SU-DHL-6 (cell line): ENCODE measurements around the gene DOCK11.
"Not testable (repeated sequence)": the region's sequence is repeated elsewhere in the genome, so short reads cannot be mapped to it uniquely, and the experiment has no call there.

Source experiments
- H2AFZ ChIP-seq: fragments of 200-600 bp; sonication (generic); 2 replicates; pipeline ENCODE4 v1.6.1; 2014; ENCODE audit warnings: low read depth, mild to moderate bottlenecking, moderate library complexity, mixed read lengths, antibody characterized with exemption, low read length; ENCODE audit not compliant: severe bottlenecking
- H3F3A ChIP-seq: fragments of 200-600 bp; shearing (Covaris generic); 2 replicates; pipeline ENCODE4 v1.6.0; 2016; ENCODE audit warnings: antibody characterized with exemption, mild to moderate bottlenecking; ENCODE audit not compliant: insufficient read depth
- H3K27ac ChIP-seq: fragments of 200-600 bp; sonication (generic); 2 replicates; pipeline ENCODE4 v1.5.1; 2016; ENCODE audit warnings: low read depth, mild to moderate bottlenecking, low read length, moderate library complexity, mixed read lengths
- H3K27me3 ChIP-seq: fragments of 200-600 bp; sonication (generic), shearing (Covaris generic); 2 replicates; pipeline ENCODE4 v1.6.0; 2014; ENCODE audit warnings: mild to moderate bottlenecking, low read length
- H3K36me3 ChIP-seq: fragments of 200-600 bp; sonication (generic); 2 replicates; pipeline ENCODE4 v1.6.1; 2014; ENCODE audit warnings: mild to moderate bottlenecking, low read length, mixed read lengths
- H3K4me2 ChIP-seq: fragments of 300-600, 200-600 bp; shearing (Covaris generic), sonication (generic); 2 replicates; pipeline ENCODE4 v1.6.0; 2014; ENCODE audit warnings: low read length, low read depth, mild to moderate bottlenecking; ENCODE audit not compliant: poor library complexity, severe bottlenecking
- H3K4me3 ChIP-seq: fragments of 200-600 bp; sonication (generic); 2 replicates; pipeline ENCODE4 v1.5.1; 2014; ENCODE audit warnings: antibody characterized with exemption, low read length, mild to moderate bottlenecking, mixed read lengths; ENCODE audit not compliant: insufficient read depth, poor library complexity, severe bottlenecking
- H3K79me2 ChIP-seq: fragments of 200-600 bp; sonication (generic); 2 replicates; pipeline ENCODE4 v1.6.1; 2014; ENCODE audit warnings: mild to moderate bottlenecking, low read length, moderate library complexity; ENCODE audit not compliant: insufficient read depth
- H3K9ac ChIP-seq: fragments of 200-600 bp; sonication (generic); 2 replicates; pipeline ENCODE4 v1.7.0; 2014; ENCODE audit warnings: mild to moderate bottlenecking, low read length
- H3K9me2 ChIP-seq: fragments of 200-600 bp; sonication (generic); replicated peaks from 2 replicates; pipeline ENCODE4 v1.6.1; 2014; ENCODE audit warnings: low read length; ENCODE audit not compliant: insufficient read depth
- H3K9me3 ChIP-seq: fragments of 200-600 bp; sonication (generic); 2 replicates; pipeline ENCODE4 v1.6.1; 2014; ENCODE audit warnings: low read length, mixed read lengths; ENCODE audit not compliant: insufficient read depth
- H4K20me1 ChIP-seq: fragments of 200-600 bp; sonication (generic); 2 replicates; pipeline ENCODE4 v1.6.1; 2014; ENCODE audit warnings: low read depth, mild to moderate bottlenecking, antibody characterized with exemption, low read length, moderate library complexity, mixed read lengths
- CTCF ChIP-seq: fragments of 200-600 bp; sonication (generic); IDR thresholded peaks from one replicate; pipeline ENCODE4 v1.5.1; 2017; ENCODE audit warnings: antibody characterized with exemption, mild to moderate bottlenecking, low read length, moderate library complexity; ENCODE audit not compliant: insufficient read depth, poor library complexity, severe bottlenecking
- EZH2phosphoT487 ChIP-seq: fragments of 200-600 bp; sonication (generic), shearing (Covaris generic); conservative IDR thresholded peaks from 2 replicates; pipeline ENCODE4 v1.6.1; 2018; ENCODE audit warnings: mild to moderate bottlenecking, antibody characterized with exemption, low read length, moderate library complexity, mixed read lengths

Gene DOCK11

GRCh38 chrX:118574666-118575065 is 79.1 kb downstream of the DOCK11 start:
- no peak for TF ChIP-seq EZH2phosphoT487
- TF ChIP-seq CTCF, result no peak
- no peak overlapping the region for H3K27ac ChIP-seq
- no peaks in the 10 kb centered on the region for H3K9me2 ChIP-seq
- no peak overlapping the region for H3K4me3 ChIP-seq
- H3K4me2 ChIP-seq, result no peak overlapping the region
- no peak overlapping the region for H3K9ac ChIP-seq
- H4K20me1 ChIP-seq, result no peaks in the 10 kb centered on the region
- H3K27me3 ChIP-seq, result no peaks in the 10 kb centered on the region
- H3F3A ChIP-seq, result no peaks in the 10 kb centered on the region
- H3K9me3 ChIP-seq, result no peaks in the 10 kb centered on the region
- H3K36me3 ChIP-seq, result no peaks in the 10 kb centered on the region
- no peaks in the 10 kb centered on the region for H3K79me2 ChIP-seq
- no peak overlapping the region for H2AFZ ChIP-seq

- no peaks in the 10 kb centered on the region for H3K9me2 ChIP-seq
- TF ChIP-seq CTCF (no peak), EZH2phosphoT487 (no peak)
- H3K27ac ChIP-seq, result no peak overlapping the region
- H3F3A ChIP-seq, result no peaks in the 10 kb centered on the region
- no peaks in the 10 kb centered on the region for H3K79me2 ChIP-seq
- no peak overlapping the region for H3K9ac ChIP-seq
- no peak overlapping the region for H3K4me2 ChIP-seq
- no peaks in the 10 kb centered on the region for H3K9me3 ChIP-seq
- no peaks in the 10 kb centered on the region for H4K20me1 ChIP-seq
- no peak overlapping the region for H2AFZ ChIP-seq
- no peaks in the 10 kb centered on the region for H3K36me3 ChIP-seq
- no peaks in the 10 kb centered on the region for H3K27me3 ChIP-seq
- no peak overlapping the region for H3K4me3 ChIP-seq
Measured at GRCh38 chrX:118577041-118577440, 81.4 kb downstream of the DOCK11 start.

- no peak overlapping the region for H3K9ac ChIP-seq
- no peak overlapping the region for H3K27ac ChIP-seq
- H2AFZ ChIP-seq, result no peak overlapping the region
- H3K9me3 ChIP-seq, result no peaks in the 10 kb centered on the region
- TF ChIP-seq CTCF (no peak), EZH2phosphoT487 (no peak)
- no peaks in the 10 kb centered on the region for H3K36me3 ChIP-seq
- no peaks in the 10 kb centered on the region for H3K27me3 ChIP-seq
- H4K20me1 ChIP-seq, result no peaks in the 10 kb centered on the region
- H3K4me2 ChIP-seq, result no peak overlapping the region
- no peaks in the 10 kb centered on the region for H3K79me2 ChIP-seq
- no peaks in the 10 kb centered on the region for H3F3A ChIP-seq
- no peaks in the 10 kb centered on the region for H3K9me2 ChIP-seq
- no peak overlapping the region for H3K4me3 ChIP-seq
Measured at GRCh38 chrX:118579417-118579816, 83.8 kb downstream of the DOCK11 start.

GRCh38 chrX:118582926-118583325 is 87.3 kb downstream of the DOCK11 start:
- not testable (repeated sequence) for H4K20me1 ChIP-seq, H3K36me3 ChIP-seq

More at GRCh38 chrX:118582926-118583325, 87.3 kb downstream of the DOCK11 start:
- not testable (repeated sequence) for H3K9me2 ChIP-seq, H3K27me3 ChIP-seq, H3F3A ChIP-seq, H3K9ac ChIP-seq, H2AFZ ChIP-seq, H3K9me3 ChIP-seq, H3K79me2 ChIP-seq, H3K27ac ChIP-seq, H3K4me2 ChIP-seq, H3K4me3 ChIP-seq
